ENCODE measurements around the gene SRMS. TPM values are rescaled to one million over a fixed set of nuclear protein-coding genes. Genes with fewer than 3 reads are reported as not detected.

The SRMS gene
- total RNA-seq, 1 experiment from 2014 or later: 0.79 TPM

- Histone ChIP-seq H2BK12ac (ENCODE audit: insufficient read length, low read depth, low read length) (no peak overlapping the region), H3K4me2 (ENCODE audit: insufficient read depth, insufficient read length, low read length) (no peak overlapping the region), H2BK15ac (ENCODE audit: low read depth, low read length) (no peak overlapping the region), H4K8ac (replicated peaks; ENCODE audit: insufficient read length, low read depth, low read length) (no peak overlapping the region), H2BK120ac (ENCODE audit: low read depth, low read length, poor library complexity, severe bottlenecking) (no peak overlapping the region), H3K9ac (ENCODE audit: extremely low read depth, insufficient read length, low read length) (no peak overlapping the region), H3K4me1 (ENCODE audit: insufficient read depth, low read length) (no peaks in the 10 kb centered on the region), H2BK20ac (ENCODE audit: low read depth, low read length, poor library complexity, severe bottlenecking) (no peak overlapping the region), H3K23me2 (ENCODE audit: insufficient read length, low read depth, low read length, poor library complexity, severe bottlenecking) (no peaks in the 10 kb centered on the region), H2AK5ac (ENCODE audit: insufficient read length, low read length) (no peak overlapping the region), H3K27me3 (ENCODE audit: insufficient read depth, low read length) (no peaks in the 10 kb centered on the region), H4K20me1 (ENCODE audit: control insufficient read depth, insufficient read depth, insufficient read length) (no peaks in the 10 kb centered on the region), H3K79me1 (ENCODE audit: insufficient read depth, low read depth, low read length, poor library complexity, severe bottlenecking) (no peaks in the 10 kb centered on the region), H3K9me3 (ENCODE audit: control insufficient read depth, low read depth, low read length) (no peaks in the 10 kb centered on the region), H2BK5ac (ENCODE audit: insufficient read length, low read length) (no peak overlapping the region), H4K5ac (ENCODE audit: insufficient read length, low read depth, low read length) (no peak overlapping the region), H3K27ac (ENCODE audit: insufficient read length, low read depth, low read length) (no peak overlapping the region), H3K79me2 (ENCODE audit: insufficient read depth, low read length) (no peaks in the 10 kb centered on the region), H3T11ph (ENCODE audit: low read length) (no peak overlapping the region), H3K18ac (ENCODE audit: insufficient read length, low read depth, low read length) (no peak overlapping the region), H4K91ac (ENCODE audit: insufficient read length, low read depth, low read length) (no peak overlapping the region), H2AFZ (ENCODE audit: low read length) (no peak overlapping the region), H3K14ac (ENCODE audit: insufficient read depth, low read length) (no peak overlapping the region), H3K23ac (ENCODE audit: insufficient read length, low read depth, low read length) (no peak overlapping the region), H3K4ac (ENCODE audit: low read depth, low read length) (no peak overlapping the region), H3K56ac (ENCODE audit: insufficient read length, low read depth, low read length) (no peak overlapping the region)
- no CpG with 5 or more reads among the region's 12 CpGs for whole genome bisulfite sequencing (ENCODE audit: extremely low coverage, insufficient read length, low lambda C conversion rate)
- H3K27ac Mint-ChIP-seq: no peak overlapping the region
- no peaks in the 10 kb centered on the region for H3K9me3 Mint-ChIP-seq
- H3K4me1 Mint-ChIP-seq: peaks cover 3 to 8% of the 10 kb centered on the region in 2 experiments; a peak in 3 of 4 replicates
- H3K4me3 Mint-ChIP-seq: no peak overlapping the region
- no peaks in the 10 kb centered on the region for H3K36me3 Mint-ChIP-seq (ENCODE audit: insufficient read depth in 1 of 3, low read depth in 3 of 3)
- DNase-seq: no peak
- no peaks in the 10 kb centered on the region for H3K27me3 Mint-ChIP-seq (ENCODE audit: low read depth)
- TF ChIP-seq CTCF (conservative IDR thresholded peaks at IDR 0.05): no peak
Observed at GRCh38 chr20:63539092-63539430, 8.5 kb downstream of the SRMS start.

Measured in H9 (cell line).